ENCODE data around the gene JAK1.

DNA sequence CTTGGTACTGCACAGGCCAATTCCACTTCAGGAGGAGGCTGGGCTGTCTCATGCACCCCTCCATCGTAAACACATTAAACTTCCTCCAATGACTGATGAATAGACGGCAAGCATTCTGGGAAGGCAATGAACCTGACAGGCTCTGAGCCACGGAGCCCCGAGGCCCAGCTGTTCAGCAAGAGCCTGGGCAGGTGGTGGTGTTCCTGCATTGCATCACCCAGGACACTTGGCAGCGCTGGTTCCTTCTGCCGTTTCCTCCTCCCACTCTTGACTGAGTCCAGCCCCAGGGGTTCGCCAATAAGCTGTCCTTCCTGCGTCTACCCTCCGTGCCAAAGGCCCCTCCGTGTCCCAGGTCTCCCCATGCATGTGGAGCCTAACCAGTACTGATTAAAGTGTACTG, 109.8 kb downstream of the JAK1 start:
- TF ChIP-seq EZH2 (IDR thresholded peaks at IDR 0.05; ENCODE audit: low read length, unreplicated experiment) (no peak), CTCF (conservative IDR thresholded peaks at IDR 0.05; ENCODE audit: low read depth, low read length) (no peak), EZH2phosphoT487 (IDR thresholded peaks at IDR 0.05; ENCODE audit: borderline replicate concordance, low read length) (no peak)

Measured in PC-3 (cell line).